ENCODE results near the gene ZCCHC7. TPM values are rescaled to one million over a fixed set of nuclear protein-coding genes. Genes with fewer than 3 reads are reported as not detected.
A peak's percentile ranks its signal among the peaks of the same experiment; 100 is the strongest.
"Not testable (repeated sequence)": the region's sequence is repeated elsewhere in the genome, so short reads cannot be mapped to it uniquely, and the experiment has no call there.

The ZCCHC7 gene
- total RNA-seq, 2 experiments from 2014 or later: 26.8 to 28.1 TPM

GRCh38 chr9:37295796-37296195 lies 175.4 kb downstream of the ZCCHC7 start:
- Mint-ChIP-seq H3K27ac (no peak overlapping the region), H3K4me1 (ENCODE audit: low read depth) (peaks cover 66% of the 10 kb centered on the region)

GRCh38 chr9:37297592-37297991 lies 177.2 kb downstream of the ZCCHC7 start:
- ChIA-PET CTCF (no interaction called here), POLR2A (no interaction called here)
- Mint-ChIP-seq H3K27me3 (no peaks in the 10 kb centered on the region), H3K4me3 (no peak overlapping the region), H3K9me3 (no peaks in the 10 kb centered on the region), H3K36me3 (peaks cover 4% of the 10 kb centered on the region), H3K27ac (no peak overlapping the region), H3K4me1 (ENCODE audit: low read depth) (peaks cover 71% of the 10 kb centered on the region)
- no peak for DNase-seq
- intact Hi-C loops (cut with micrococcal nuclease): no loop called here

More at GRCh38 chr9:37295796-37296195, 175.4 kb downstream of the ZCCHC7 start:
- ChIA-PET POLR2A (interaction anchor here (1.5 kb wide), 1 partner anchor 33 kb away, joined by 3 read pairs; no protein-coding TSS in a partner anchor), CTCF (interaction anchor here (0.6 kb wide), 1 partner anchor 34 kb away, joined by 3 read pairs; no protein-coding TSS in a partner anchor)
- H3K4me3 Mint-ChIP-seq: no peak overlapping the region
- intact Hi-C loops (cut with micrococcal nuclease): no loop called here
- no peak for DNase-seq
- no peaks in the 10 kb centered on the region for H3K27me3 Mint-ChIP-seq
- H3K9me3 Mint-ChIP-seq: no peaks in the 10 kb centered on the region
- peaks cover 1% of the 10 kb centered on the region for H3K36me3 Mint-ChIP-seq

GRCh38 chr9:37300620-37301019 lies 180.2 kb downstream of the ZCCHC7 start:
- H3K4me3 Mint-ChIP-seq: no peak overlapping the region
- intact Hi-C loops (cut with micrococcal nuclease): loop anchor here (5.0 to 10.0 kb wide), 3 partner anchors 218 to 426 kb away; partner anchors contain the start of gene PAX5
- H3K36me3 Mint-ChIP-seq: peaks cover 19% of the 10 kb centered on the region
- no peaks in the 10 kb centered on the region for H3K27me3 Mint-ChIP-seq
- no peaks in the 10 kb centered on the region for H3K9me3 Mint-ChIP-seq
- CTCF ChIA-PET: interaction anchor here (1.3 to 1.5 kb wide), 3 partner anchors 111 to 428 kb away, joined by 3 to 6 read pairs (median 4); no protein-coding TSS in a partner anchor
- DNase-seq: peak; percentile 16
- peak overlapping the region; percentile 80 for H3K27ac Mint-ChIP-seq
- POLR2A ChIA-PET: no interaction called here
- peaks cover 47% of the 10 kb centered on the region for H3K4me1 Mint-ChIP-seq (ENCODE audit: low read depth)

- ChIA-PET POLR2A (no interaction called here), CTCF (interaction anchor here (1.3 to 1.8 kb wide), 4 partner anchors 90 to 428 kb away, joined by 3 to 7 read pairs (median 5); no protein-coding TSS in a partner anchor)
- Mint-ChIP-seq H3K9me3 (no peaks in the 10 kb centered on the region), H3K36me3 (peaks cover 19% of the 10 kb centered on the region), H3K4me3 (peak overlapping the region; percentile 14), H3K27me3 (no peaks in the 10 kb centered on the region), H3K4me1 (ENCODE audit: low read depth) (peaks cover 42% of the 10 kb centered on the region), H3K27ac (peak overlapping the region; percentile 80)
- intact Hi-C loops (cut with micrococcal nuclease): loop anchor here (5.0 to 10.0 kb wide), 3 partner anchors 219 to 426 kb away; partner anchors contain the start of gene PAX5
- peak; percentile 38 for DNase-seq
Measured at GRCh38 chr9:37301042-37301853, 180.9 kb downstream of the ZCCHC7 start.

GRCh38 chr9:37301854-37302172 lies 181.4 kb downstream of the ZCCHC7 start:
- POLR2A ChIA-PET: no interaction called here
- H3K4me3 Mint-ChIP-seq: peak overlapping the region; percentile 14
- H3K9me3 Mint-ChIP-seq: no peaks in the 10 kb centered on the region
- peaks cover 18% of the 10 kb centered on the region for H3K36me3 Mint-ChIP-seq
- CTCF ChIA-PET: interaction anchor here (1.4 to 1.8 kb wide), 3 partner anchors 90 to 429 kb away, joined by 3 to 7 read pairs (median 6); no protein-coding TSS in a partner anchor
- intact Hi-C loops (cut with micrococcal nuclease): loop anchor here (1.0 to 10.0 kb wide), 5 partner anchors 11 to 427 kb away; partner anchors contain the start of genes PAX5 and ZCCHC7
- H3K27me3 Mint-ChIP-seq: no peaks in the 10 kb centered on the region
- no peak for DNase-seq
- H3K27ac Mint-ChIP-seq: peak overlapping the region; percentile 80
- H3K4me1 Mint-ChIP-seq (ENCODE audit: low read depth): peaks cover 39% of the 10 kb centered on the region

- Mint-ChIP-seq H3K4me3 (no peak overlapping the region), H3K4me1 (ENCODE audit: low read depth) (peaks cover 39% of the 10 kb centered on the region), H3K27ac (peak overlapping the region; percentile 80), H3K36me3 (peaks cover 18% of the 10 kb centered on the region), H3K27me3 (no peaks in the 10 kb centered on the region), H3K9me3 (no peaks in the 10 kb centered on the region)
- peak; percentile 57 for DNase-seq
- ChIA-PET POLR2A (no interaction called here), CTCF (interaction anchor here (1.8 kb wide), 1 partner anchor 91 kb away, joined by 7 read pairs; no protein-coding TSS in a partner anchor)
- intact Hi-C loops (cut with micrococcal nuclease): loop anchor here (1.0 to 10.0 kb wide), 5 partner anchors 11 to 427 kb away; partner anchors contain the start of genes PAX5 and ZCCHC7
Measured at GRCh38 chr9:37302277-37302676, 181.9 kb downstream of the ZCCHC7 start.

GRCh38 chr9:37303272-37303671 lies 182.9 kb downstream of the ZCCHC7 start:
- CTCF ChIA-PET: interaction anchor here (0.9 kb wide), 1 partner anchor 27 kb away, joined by 3 read pairs; no protein-coding TSS in a partner anchor
- H3K27me3 Mint-ChIP-seq, DNase-seq, H3K27ac Mint-ChIP-seq, H3K9me3 Mint-ChIP-seq, POLR2A ChIA-PET, H3K4me3 Mint-ChIP-seq: not testable (repeated sequence)
- peaks cover 39% of the 10 kb centered on the region for H3K4me1 Mint-ChIP-seq (ENCODE audit: low read depth)
- peaks cover 18% of the 10 kb centered on the region for H3K36me3 Mint-ChIP-seq
- intact Hi-C loops (cut with micrococcal nuclease): loop anchor here (2.0 to 10.0 kb wide), 4 partner anchors 182 to 428 kb away; partner anchors contain the start of genes PAX5 and ZCCHC7

- Mint-ChIP-seq H3K36me3 (peaks cover 15% of the 10 kb centered on the region), H3K9me3 (no peaks in the 10 kb centered on the region), H3K27ac (no peak overlapping the region), H3K4me3 (no peak overlapping the region), H3K27me3 (no peaks in the 10 kb centered on the region), H3K4me1 (ENCODE audit: low read depth) (peaks cover 3% of the 10 kb centered on the region)
- CTCF ChIA-PET: interaction anchor here (0.6 to 1.2 kb wide), 3 partner anchors 271 to 436 kb away, joined by 3 to 6 read pairs (median 3); no protein-coding TSS in a partner anchor
- intact Hi-C loops (cut with micrococcal nuclease): loop anchor here (1.0 to 10.0 kb wide), 2 partner anchors 313 to 434 kb away; no protein-coding TSS in a partner anchor
- POLR2A ChIA-PET: no interaction called here
- peak; percentile 40 for DNase-seq
Measured at GRCh38 chr9:37309136-37309535, 188.8 kb downstream of the ZCCHC7 start.

GRCh38 chr9:37311938-37312708 lies 191.7 kb downstream of the ZCCHC7 start:
- intact Hi-C loops (cut with micrococcal nuclease): no loop called here
- no peaks in the 10 kb centered on the region for H3K9me3 Mint-ChIP-seq

GRCh38 chr9:37324261-37324683 lies 203.9 kb downstream of the ZCCHC7 start:
- no peaks in the 10 kb centered on the region for H3K27me3 Mint-ChIP-seq
- ChIA-PET CTCF (interaction anchor here (0.5 to 1.9 kb wide), 3 partner anchors 328 to 451 kb away, joined by 3 to 5 read pairs (median 4); no protein-coding TSS in a partner anchor), POLR2A (no interaction called here)
- no peak overlapping the region for H3K27ac Mint-ChIP-seq
- H3K36me3 Mint-ChIP-seq: peaks cover 11% of the 10 kb centered on the region
- H3K4me3 Mint-ChIP-seq: no peak overlapping the region
- no peak for DNase-seq
- no peaks in the 10 kb centered on the region for H3K4me1 Mint-ChIP-seq (ENCODE audit: low read depth)
- no peaks in the 10 kb centered on the region for H3K9me3 Mint-ChIP-seq
- intact Hi-C loops (cut with micrococcal nuclease): no loop called here

More at GRCh38 chr9:37311938-37312708, 191.7 kb downstream of the ZCCHC7 start:
- Mint-ChIP-seq H3K36me3 (peaks cover 10% of the 10 kb centered on the region), H3K27ac (no peak overlapping the region), H3K27me3 (no peaks in the 10 kb centered on the region), H3K4me3 (no peak overlapping the region), H3K4me1 (ENCODE audit: low read depth) (peaks cover 3% of the 10 kb centered on the region)
- no peak for DNase-seq
- CTCF ChIA-PET: no interaction called here
- POLR2A ChIA-PET: no interaction called here

- Mint-ChIP-seq H3K4me3 (no peak overlapping the region), H3K9me3 (no peaks in the 10 kb centered on the region), H3K27ac (no peak overlapping the region), H3K4me1 (ENCODE audit: low read depth) (no peaks in the 10 kb centered on the region), H3K27me3 (no peaks in the 10 kb centered on the region), H3K36me3 (peaks cover 8% of the 10 kb centered on the region)
- ChIA-PET POLR2A (no interaction called here), CTCF (interaction anchor here (1.9 kb wide), 1 partner anchor 328 kb away, joined by 5 read pairs; no protein-coding TSS in a partner anchor)
- no peak for DNase-seq
- intact Hi-C loops (cut with micrococcal nuclease): no loop called here
Measured at GRCh38 chr9:37324691-37325490, 204.5 kb downstream of the ZCCHC7 start.

Data from activated CD4-positive, alpha-beta memory T cell treated with anti-CD3 and anti-CD28 coated beads for 36 hours (primary cell).